AG04449 (cell line): ENCODE results near the gene RCN1.
"Not testable (repeated sequence)": the region's sequence is repeated elsewhere in the genome, so short reads cannot be mapped to it uniquely, and the experiment has no call there.

Source experiments
- CTCF ChIA-PET: fragments of 350-600 bp; formaldehyde crosslinking; extraction: SDS; loops from one replicate; lab custom pipeline; 2021; ENCODE audit warnings: antibody characterized with exemption; lab: Yijun Ruan, JAX
- POLR2A ChIA-PET: fragments of 400-600, 350-600 bp; formaldehyde crosslinking; extraction: SDS; loops from one replicate; lab custom pipeline; 2020; ENCODE audit warnings: antibody characterized with exemption, inconsistent platforms; lab: Yijun Ruan, JAX
- DNase-seq: peaks from one replicate; pipeline ENCODE4 v3.0.0-alpha.2; 2010; ENCODE audit warnings: low read depth, low spot score
- H3K4me3 ChIP-seq: 2 replicates; pipeline ENCODE4 v1.5.1; 2011; ENCODE audit warnings: low read depth, mild to moderate bottlenecking, control low read depth, low read length
- TF ChIP-seq, protein P1 (sequence below): IDR thresholded peaks from one replicate; pipeline ENCODE4 v1.5.1; 2011; ENCODE audit warnings: mild to moderate bottlenecking, moderate library complexity, low read length, control low read depth, inconsistent platforms; ENCODE audit not compliant: insufficient read depth; ENCODE audit errors: missing control alignments

RCN1 gene

DNA sequence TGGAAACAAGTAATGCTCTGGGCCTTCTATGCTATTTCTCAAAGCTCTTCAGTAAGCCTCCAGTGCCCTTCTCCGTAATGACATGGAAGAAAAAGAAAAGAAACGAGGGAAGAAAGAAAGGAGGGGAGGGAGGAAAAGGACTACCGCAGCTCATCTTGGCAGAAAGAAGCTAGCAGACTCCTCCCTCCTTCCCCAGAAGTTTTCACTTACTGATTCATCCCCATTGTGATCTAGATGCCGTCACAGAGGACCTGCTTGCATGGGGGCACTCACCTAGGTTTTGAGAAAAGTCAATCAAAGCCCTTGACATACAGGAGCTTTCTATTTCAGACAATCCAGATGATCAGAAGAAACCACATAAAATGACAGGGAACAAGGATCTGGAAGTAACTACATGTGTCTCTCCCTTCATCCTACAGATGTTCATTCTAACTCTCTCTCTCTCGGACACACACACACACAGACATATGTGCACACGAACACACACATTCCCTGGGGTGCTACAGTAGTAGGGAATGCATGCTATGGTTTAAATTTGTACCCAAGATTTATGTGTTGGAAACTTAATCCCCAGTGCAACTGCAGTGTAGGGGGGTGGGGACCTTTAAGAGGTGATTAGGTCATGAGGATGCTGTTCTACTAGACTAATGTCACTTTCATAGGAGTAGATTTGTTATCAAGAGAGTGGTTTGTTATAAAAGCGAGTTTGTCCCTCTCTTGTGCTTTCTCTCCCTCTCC, 37.6 kb upstream of the RCN1 start:
- POLR2A ChIA-PET, result no interaction called here
- H3K4me3 ChIP-seq, result no peak overlapping the region
- DNase-seq, result no peak
- TF ChIP-seq, protein P1, sequence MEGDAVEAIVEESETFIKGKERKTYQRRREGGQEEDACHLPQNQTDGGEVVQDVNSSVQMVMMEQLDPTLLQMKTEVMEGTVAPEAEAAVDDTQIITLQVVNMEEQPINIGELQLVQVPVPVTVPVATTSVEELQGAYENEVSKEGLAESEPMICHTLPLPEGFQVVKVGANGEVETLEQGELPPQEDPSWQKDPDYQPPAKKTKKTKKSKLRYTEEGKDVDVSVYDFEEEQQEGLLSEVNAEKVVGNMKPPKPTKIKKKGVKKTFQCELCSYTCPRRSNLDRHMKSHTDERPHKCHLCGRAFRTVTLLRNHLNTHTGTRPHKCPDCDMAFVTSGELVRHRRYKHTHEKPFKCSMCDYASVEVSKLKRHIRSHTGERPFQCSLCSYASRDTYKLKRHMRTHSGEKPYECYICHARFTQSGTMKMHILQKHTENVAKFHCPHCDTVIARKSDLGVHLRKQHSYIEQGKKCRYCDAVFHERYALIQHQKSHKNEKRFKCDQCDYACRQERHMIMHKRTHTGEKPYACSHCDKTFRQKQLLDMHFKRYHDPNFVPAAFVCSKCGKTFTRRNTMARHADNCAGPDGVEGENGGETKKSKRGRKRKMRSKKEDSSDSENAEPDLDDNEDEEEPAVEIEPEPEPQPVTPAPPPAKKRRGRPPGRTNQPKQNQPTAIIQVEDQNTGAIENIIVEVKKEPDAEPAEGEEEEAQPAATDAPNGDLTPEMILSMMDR, result no peak
- CTCF ChIA-PET, result interaction anchor here (0.8 to 15.4 kb wide), 35 partner anchors 14 to 568 kb away, joined by 3 to 425 read pairs (median 7); no protein-coding TSS in a partner anchor

DNA sequence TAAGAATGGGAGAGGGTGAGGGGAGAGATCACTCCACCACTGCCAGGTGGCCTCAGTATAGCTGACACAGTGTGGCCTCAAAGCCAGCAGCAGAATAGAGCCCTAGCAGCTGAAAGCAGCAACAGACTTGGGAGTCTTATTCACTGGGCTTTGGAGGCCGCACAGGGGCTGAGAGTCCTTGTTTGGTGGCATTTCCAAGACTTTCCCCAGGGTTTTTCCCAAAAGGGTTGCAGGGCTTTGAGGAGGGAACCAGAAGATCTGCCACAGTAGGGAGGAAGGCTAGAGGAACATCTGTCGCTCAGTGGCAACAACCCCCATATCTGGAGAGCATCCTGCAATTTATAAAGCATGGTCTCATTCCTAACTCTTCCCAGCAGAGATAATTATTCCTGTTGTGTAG, 35.0 kb upstream of the RCN1 start:
- TF ChIP-seq, protein P1, result no peak
- ChIA-PET POLR2A (no interaction called here), CTCF (interaction anchor here (1.4 to 15.4 kb wide), 6 partner anchors 12 to 124 kb away, joined by 3 to 425 read pairs (median 102); no protein-coding TSS in a partner anchor)

DNA sequence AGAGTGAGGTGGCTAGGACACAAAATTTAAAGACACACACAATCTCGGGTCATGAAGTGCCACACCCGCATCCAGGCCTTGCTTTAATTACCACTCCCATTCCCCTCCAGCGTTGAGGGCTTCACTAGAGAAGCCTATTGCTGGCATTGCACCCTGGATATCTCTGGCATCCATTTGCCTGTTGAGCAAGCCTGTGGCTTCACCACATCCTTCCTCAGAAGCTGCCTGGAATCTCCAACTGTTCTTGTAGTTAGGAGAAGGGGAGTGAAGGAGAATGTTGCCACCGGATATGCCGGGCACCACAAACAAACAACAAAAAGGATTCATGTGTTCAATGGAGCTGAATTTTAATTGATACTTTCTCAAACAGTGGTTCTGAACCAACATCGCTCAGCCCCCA, 34.4 kb upstream of the RCN1 start:
- DNase-seq, result peak; percentile 44
- ChIA-PET CTCF (interaction anchor here (0.9 to 15.4 kb wide), 6 partner anchors 11 to 118 kb away, joined by 3 to 425 read pairs (median 102); no protein-coding TSS in a partner anchor), POLR2A (no interaction called here)
- TF ChIP-seq, protein P1, result no peak
- no peak overlapping the region for H3K4me3 ChIP-seq

More for the DNA sequence above, 35.0 kb upstream of the RCN1 start:
- no peak for DNase-seq
- H3K4me3 ChIP-seq, result no peak overlapping the region

DNA sequence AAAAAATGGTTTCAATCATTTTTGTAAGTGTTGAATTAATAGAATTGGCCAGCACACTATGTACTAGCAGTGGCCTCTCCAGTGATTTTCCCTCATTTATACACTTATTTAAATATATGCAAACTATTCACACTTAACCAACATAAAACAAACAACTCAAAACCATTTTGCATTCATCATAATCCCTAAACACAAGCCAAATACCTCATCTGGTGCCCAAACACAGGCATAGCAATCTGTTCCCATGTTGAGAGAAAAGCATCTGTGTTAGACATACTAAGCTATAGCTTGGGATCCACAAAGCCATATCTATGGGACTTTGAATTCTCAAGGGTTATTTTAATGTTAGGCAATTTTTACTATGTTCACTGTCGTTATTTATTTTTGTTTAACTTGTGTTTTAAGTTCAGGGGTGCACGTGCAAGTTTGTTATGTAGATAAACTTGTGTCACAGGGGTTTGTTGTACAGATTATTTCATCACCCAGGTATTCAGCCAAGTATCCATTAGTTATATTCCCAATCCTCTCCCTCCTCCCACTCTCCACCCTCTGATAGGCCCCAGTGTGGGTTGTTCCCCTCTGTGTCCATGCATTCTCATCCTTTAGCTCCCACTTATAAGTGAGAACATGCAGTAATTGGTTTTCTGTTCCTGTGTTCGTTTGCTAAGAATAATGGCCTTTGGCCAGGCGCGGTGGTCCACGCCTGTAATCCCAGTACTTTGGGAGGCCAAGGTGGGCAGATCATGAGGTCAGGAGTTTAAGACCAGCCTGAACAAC, 31.0 kb upstream of the RCN1 start:
- CTCF ChIA-PET, result no interaction called here
- POLR2A ChIA-PET, result no interaction called here
- no peak for DNase-seq
- TF ChIP-seq, protein P1, result no peak
- no peak overlapping the region for H3K4me3 ChIP-seq

DNA sequence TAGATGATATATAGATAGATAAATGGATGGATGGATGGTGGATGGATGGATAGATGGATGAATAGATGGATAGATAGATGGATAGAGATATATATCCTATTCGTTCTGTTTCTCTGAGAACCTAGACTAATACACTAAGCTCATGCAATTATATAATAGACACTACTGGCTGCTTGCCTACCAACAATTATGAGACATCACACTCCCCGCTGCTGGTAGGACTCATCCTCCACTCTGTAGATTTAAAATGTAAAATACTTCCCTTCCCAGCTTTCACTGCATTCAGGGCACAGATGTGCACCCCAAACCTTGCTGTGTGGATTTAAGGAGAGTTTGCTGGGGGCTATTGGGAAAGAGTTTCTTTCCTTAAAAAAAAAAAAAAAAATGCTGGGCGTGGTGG, 28.3 kb upstream of the RCN1 start:
- POLR2A ChIA-PET, result no interaction called here
- CTCF ChIA-PET, result interaction anchor here (2.3 to 14.8 kb wide), 2 partner anchors 9 to 10 kb away, joined by 8 to 186 read pairs; no protein-coding TSS in a partner anchor
- TF ChIP-seq, protein P1, result no peak
- DNase-seq, result no peak
- no peak overlapping the region for H3K4me3 ChIP-seq

DNA sequence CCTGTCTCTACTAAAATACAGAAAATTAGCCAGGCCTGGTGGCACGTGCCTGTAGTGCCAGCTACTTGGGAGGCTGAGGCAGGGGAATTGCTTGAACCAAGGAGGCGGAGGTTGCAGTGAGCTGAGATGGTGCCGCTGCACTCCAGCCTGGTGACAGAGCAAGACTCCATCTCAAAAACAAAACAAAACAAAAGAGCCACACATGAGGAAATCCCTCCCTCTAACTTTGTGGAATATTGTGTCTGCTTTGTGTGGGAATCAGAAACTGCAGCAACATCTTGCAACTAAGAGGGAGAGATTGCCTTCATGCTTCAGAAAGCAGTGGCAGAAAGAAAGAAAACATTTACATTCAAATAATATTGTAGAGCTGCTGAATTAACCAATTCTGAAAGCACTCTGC, 27.8 kb upstream of the RCN1 start:
- H3K4me3 ChIP-seq, DNase-seq, POLR2A ChIA-PET: not testable (repeated sequence)
- CTCF ChIA-PET, result interaction anchor here (2.3 to 14.8 kb wide), 2 partner anchors 9 kb away, joined by 8 to 186 read pairs; no protein-coding TSS in a partner anchor
